CD4-positive, alpha-beta T cell treated with Interleukin-1 beta for 1 hour (primary cell): ENCODE results near the gene CASP10.

Experiments
- DNase-seq, 2 donors: peaks; one replicate each; pipeline ENCODE4 v3.0.0-alpha.2; 2020 to 2022

CASP10 gene

DNA sequence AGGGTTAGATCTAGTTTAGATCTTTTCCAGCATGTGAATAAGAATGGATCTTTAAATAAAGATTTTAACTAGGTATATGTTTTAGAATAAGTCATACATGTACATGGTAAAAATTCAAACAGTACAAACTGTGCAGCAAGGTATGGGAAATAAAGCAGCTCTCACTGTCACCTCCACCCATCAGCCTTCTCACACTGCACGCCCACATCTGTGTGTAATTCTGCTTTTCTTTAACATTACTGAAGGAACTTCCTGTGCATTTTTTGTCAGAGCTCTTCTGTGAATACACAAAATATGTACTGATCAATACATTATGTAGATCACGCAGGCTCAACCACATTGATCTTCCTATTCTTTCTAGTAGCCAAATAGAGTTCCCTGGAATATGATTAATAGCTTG is 80.8 kb downstream of the CASP10 start:
- DNase-seq: peak in 1 of 2 donors; percentile 43

DNA sequence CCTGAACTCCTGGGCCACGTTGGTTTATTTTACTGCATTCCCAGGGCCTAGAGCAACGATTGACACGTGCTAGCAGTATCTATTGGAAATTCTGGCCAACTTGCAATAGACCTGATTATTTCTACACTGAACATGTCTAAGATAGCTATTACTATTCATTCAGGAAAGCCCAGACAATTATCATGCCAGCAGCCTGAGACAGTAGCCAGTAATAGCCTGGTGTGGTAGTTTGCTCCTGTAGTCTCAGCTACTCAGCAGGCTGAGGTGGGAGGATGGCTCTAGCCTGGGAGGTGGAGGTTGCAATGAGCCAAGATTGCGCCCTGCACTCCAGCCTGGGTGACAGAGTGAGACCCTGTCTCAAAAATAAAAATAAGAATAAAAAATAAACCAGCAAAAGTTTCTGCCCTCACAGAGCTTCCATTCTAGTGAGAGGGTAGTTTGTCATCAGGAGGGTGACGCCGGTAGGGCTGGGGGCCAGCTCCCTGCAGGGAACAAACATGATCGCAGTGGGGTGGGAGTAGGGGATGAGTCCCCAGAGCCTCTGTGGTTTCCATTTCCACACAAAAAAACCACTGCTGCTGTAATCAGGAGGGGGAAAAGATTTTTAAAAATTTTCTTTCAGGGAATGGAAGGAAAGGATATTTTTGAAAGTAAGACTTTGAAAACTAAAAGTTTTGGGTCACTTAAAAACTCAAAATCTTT is 81.7 kb downstream of the CASP10 start:
- DNase-seq: no peak

DNA sequence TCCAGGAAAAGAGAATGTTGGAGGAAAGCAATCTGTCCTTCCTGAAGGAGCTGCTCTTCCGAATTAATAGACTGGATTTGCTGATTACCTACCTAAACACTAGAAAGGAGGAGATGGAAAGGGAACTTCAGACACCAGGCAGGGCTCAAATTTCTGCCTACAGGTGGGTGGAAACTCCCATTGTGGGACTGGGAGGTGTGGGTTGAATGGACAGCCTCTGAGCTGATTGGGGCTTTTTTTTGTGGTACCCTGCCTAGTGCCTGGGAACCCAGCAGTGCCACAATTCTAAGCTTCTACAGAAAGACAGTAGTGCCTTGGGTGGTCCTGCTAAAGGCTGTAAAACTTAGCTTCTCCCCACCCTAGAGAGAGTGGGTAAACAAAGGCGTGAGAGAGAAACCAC is 83.7 kb downstream of the CASP10 start:
- DNase-seq: peak in 1 of 2 donors; percentile 18

DNA sequence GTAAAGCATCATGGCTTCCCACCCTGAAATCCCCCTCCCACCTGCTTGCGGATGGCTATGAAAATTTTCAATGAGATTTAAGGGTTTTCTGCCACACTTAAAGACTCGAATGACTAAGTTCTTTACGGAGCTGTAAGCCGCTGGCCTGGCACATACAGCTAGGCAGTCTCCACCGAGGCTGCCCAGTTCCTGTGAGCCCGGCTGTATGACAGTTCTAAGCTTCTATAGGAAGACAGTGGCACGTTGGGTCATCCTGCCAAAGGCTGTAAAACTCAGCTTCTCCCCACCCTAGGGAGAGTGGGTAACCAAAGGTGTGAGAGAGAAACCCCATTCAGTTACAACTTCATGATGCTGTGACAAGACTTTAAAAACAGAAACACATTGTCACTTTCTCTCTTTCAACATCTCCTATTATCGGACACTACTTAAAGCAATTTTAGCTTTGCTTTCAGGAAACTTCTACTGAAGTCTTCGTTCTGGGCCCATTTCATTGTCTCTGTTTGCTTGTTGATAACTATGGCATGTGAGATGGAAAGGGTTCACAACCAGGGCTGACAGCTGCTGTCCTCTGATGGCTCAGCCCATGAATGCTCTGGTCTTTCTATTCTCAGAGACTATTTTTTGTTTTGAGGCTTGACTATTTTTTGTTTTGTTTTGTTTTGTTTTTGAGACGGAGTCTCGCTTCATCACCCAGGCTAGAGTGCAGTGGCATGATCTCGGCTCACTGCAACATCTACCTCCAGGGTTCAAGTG is 84.5 kb downstream of the CASP10 start:
- peak in 1 of 2 donors; percentile 34 for DNase-seq

DNA sequence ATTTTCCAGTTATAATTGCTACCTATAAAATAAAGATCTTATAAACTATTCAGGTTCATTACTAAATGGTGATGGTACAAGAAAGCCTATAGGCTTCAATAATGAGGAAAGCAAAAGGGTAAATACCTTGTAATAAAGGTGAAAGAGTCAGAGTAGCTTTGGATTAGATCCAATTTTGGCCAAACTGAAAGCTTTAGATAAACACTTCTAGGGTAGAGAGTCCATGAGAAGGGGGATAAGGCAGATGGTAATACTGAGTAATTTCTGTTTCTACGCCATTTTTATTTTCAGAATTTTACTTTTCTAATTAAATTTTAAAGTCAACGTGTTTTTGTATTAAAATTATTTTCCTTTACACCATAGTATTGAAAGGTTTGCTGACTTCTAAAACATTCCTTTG is 86.8 kb downstream of the CASP10 start:
- DNase-seq: no peak

DNA sequence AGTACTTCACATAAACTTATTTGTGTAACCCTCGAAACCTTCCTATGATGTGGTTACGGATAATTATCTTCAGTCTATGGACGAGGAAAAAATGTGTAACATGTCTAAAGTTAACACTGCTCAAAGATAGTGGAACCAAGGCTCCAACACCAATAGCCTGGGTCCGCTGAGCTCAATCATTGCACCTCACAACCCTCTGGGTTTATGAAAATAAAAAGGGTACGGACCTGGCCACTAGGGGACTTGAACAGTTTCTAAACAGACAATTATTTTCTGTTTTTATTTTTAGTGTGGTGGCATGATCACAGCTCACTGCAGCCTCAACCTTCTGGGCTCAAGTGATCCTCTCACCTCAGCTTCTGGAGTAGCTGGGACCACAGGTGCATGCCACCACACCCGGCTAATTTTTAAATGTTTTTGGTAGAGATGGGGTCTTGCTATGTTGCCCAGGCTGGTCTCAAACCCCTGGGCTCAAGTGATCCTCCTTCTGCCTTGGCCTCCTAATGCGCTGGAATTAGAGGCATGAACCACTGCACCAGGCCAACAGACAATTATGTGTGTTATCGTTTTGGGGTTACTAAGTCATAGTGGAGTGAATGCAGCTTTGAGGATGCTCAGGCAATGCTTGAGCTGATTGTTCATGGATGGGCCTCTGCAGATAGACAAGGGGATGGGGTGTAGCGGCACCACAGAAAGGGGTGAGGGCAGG is 87.5 kb downstream of the CASP10 start:
- no peak for DNase-seq

DNA sequence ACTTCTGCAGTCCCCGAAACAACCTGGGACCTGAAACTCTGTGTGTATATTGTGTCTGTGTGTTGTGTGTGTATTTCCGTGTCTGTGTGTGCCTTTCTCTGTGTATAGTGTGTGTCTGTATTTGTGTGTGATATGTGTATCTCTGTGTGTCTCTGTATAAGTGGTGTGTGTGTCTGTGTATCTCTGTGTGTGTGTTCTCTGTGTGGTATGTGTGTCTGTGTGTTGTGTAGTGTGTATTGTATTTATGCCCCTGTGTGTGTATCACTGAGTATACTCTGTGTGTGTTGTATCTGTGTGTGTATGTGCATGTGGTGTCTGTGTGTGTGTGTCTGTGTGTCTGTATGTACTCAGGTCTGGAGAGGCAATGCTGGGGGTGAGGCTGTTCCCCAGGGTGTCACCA is 89.0 kb downstream of the CASP10 start:
- no peak for DNase-seq

DNA sequence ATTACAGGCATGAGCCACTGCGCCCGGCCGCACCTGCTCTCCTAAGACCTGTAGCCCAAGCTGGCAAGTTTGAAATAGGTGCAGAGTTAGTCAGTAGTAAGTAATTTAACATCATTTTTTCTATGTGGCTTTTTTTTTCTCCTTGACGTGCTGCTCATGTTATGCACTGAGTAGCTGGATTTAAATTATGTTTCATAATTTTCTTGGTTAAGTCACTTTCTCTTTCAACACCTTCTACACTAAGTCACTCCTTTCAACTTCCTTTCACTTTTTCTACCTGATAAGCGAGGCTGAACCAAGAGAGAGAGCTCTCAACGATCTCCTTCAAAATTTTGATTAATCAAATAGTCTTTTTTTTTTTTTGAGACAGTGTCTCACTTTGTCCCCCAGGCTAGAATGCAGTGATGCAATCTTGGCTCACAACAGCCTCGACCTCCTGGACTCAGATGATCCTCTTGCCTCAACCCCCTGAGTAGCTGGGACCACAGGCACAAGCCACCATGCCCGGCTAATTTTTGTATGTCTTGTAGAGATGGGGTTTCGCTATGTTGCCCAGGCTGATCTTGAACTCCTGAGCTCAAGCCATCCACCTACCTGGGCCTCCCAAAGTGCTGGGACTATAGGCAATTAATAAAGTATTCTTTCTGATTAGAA is 90.5 kb downstream of the CASP10 start:
- peak in 1 of 2 donors; percentile 18 for DNase-seq

DNA sequence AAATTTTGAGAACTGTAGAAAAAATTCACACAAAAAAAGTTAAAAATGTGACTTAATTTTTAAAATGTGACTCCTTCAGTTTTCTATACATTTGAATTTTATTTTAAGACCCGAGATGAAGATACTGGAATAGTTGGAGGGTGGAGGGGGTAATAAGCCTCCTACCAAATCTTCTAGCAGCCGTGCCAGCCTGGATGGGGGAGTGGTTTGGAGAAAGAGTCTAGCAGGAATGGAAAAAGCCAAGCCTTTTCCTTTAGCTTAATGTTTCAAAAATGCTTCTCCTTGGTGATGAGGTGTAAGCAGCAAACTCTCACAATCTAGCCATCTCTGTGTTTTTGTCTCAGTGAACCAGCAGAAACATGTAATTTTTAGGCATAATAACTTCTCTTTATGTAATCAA is 92.1 kb downstream of the CASP10 start:
- DNase-seq: no peak

DNA sequence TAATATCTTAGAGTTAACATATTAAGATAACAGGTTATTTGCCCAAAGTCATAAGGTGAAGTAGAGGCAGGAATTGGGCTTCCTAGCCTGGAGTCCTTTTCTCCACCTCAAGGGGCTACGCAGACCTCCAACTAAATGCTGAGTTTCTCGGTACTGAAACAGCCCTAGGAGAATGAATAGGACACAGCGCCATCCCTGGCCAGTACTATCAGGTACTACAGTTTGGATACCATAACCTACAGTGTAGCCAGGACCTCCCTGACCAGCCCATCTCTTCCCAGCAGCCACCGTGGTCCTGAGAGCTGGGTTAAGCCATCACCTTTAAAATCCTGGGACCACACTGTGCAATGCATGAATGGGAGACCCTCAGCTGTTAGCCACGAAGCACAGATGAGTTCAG is 93.0 kb downstream of the CASP10 start:
- DNase-seq: no peak

DNA sequence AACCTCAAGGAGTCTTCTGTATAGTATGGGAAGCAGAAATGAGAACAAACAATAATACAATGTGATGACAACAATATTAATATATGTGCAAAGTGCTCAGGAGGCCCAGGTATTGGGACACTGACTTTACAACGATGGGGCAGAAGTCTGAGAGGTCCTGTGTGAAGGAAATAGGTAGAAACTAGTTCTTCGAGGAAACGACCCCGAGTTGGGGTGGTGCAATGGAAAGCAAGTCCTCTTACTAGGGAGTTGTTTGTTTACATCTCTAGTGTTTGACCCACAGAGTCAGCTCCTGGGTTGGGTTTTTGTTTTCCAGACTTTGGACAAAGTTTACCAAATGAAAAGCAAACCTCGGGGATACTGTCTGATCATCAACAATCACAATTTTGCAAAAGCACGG is 93.6 kb downstream of the CASP10 start:
- no peak for DNase-seq
